Omental fat pad (tissue), 4 donors: ENCODE data around the gene DNAAF1. TPM values are rescaled to one million over a fixed set of nuclear protein-coding genes. Genes with fewer than 3 reads are reported as not detected.
A peak's percentile ranks its signal among the peaks of the same experiment; 100 is the strongest.

Experiments used
- ATAC-seq: fragments of 150-250 bp; one replicate; pipeline ENCODE4 v1.9.1; 2016; ENCODE audit warnings: mild to moderate bottlenecking, moderate library complexity; ENCODE audit not compliant: low FRiP score
- DNase-seq: peaks from one replicate; pipeline ENCODE4 v3.0.0-alpha.2; 2019; ENCODE audit warnings: low spot score
- total RNA-seq, 4 donors: library from RNA; depleted of rRNA; stranded (reverse); fragments of >200 nt; gene quantifications; one replicate each; pipeline ENCODE4 v1.1.0, GENCODE V29; 2016
- TF ChIP-seq, protein P1 (sequence below), 3 donors: fragments of 450-650 bp; IDR thresholded peaks; one replicate each; pipeline ENCODE4 v1.5.1; 2016 to 2017; ENCODE audit warnings: antibody characterized with exemption in 3 of 3, mild to moderate bottlenecking in 3 of 3, moderate library complexity in 2 of 3

DNAAF1 gene
- total RNA-seq, 4 donors from 2014 or later = 0.28 to 0.48 (median 0.32) TPM; not detected in 1

DNA sequence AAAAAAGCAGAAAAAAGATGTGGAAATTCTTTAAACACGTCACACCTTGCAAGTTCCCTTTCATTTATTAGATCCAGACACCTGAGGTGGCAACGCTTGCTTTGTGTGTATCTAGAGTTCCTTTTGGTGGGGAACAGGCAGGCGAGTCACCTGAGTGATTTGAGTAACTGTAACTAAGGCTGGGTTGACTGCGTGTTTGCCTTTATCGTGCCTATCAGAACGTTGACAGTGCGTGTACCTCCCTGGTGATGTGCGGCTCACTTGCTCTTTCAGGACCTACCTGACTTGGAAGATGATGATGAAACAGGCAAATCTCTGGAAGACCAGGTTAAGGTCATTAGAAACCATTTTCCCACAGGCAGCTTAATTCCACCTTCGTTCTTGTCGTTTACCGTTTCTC lies 29.3 kb downstream of the DNAAF1 start:
- ATAC-seq = no peak
- DNase-seq = no peak

DNA sequence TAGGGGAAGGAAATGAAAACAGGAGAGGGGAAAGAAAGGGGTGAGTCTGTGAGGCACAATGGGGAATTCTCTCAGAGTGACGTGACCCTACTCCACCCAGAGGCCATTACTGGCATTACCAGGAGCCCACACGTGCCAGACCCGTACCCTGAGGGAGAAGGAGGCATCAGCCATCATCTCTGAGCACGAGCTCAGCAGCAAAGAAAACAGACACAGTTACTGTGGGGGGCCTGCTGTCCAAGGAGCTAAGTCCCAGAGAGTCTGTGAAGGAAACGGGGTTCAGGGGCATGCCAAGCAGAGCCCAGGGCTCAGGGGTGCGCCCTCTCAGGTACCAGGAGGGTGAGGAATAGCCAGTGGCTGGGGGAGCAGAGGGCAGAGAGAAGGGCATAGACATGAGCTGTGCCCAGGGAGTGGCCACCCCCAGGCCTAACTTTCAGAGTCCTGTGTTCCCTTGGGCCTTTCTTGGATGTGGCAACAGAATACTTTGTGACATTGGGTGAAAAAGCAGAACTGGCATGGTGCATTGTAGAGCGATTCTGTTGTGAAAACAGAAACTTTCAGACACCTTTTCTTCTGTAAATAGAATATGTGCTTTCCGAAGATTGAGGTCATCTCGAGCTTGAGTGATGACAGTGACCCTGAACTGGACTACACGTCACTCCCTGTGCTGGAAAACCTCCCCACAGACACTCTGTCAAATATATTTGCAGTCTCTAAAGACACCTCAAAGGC lies 30.4 kb downstream of the DNAAF1 start:
- TF ChIP-seq, protein P1, sequence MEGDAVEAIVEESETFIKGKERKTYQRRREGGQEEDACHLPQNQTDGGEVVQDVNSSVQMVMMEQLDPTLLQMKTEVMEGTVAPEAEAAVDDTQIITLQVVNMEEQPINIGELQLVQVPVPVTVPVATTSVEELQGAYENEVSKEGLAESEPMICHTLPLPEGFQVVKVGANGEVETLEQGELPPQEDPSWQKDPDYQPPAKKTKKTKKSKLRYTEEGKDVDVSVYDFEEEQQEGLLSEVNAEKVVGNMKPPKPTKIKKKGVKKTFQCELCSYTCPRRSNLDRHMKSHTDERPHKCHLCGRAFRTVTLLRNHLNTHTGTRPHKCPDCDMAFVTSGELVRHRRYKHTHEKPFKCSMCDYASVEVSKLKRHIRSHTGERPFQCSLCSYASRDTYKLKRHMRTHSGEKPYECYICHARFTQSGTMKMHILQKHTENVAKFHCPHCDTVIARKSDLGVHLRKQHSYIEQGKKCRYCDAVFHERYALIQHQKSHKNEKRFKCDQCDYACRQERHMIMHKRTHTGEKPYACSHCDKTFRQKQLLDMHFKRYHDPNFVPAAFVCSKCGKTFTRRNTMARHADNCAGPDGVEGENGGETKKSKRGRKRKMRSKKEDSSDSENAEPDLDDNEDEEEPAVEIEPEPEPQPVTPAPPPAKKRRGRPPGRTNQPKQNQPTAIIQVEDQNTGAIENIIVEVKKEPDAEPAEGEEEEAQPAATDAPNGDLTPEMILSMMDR (IDR thresholded peaks at IDR 0.05) = peak in 2 of 3 donors; percentile 50 to 71
- ATAC-seq (no peak), DNase-seq (peak; percentile 44)

More for the DNA sequence above, 29.3 kb downstream of the DNAAF1 start:
- TF ChIP-seq, protein P1 (IDR thresholded peaks at IDR 0.05) = no peak

DNA sequence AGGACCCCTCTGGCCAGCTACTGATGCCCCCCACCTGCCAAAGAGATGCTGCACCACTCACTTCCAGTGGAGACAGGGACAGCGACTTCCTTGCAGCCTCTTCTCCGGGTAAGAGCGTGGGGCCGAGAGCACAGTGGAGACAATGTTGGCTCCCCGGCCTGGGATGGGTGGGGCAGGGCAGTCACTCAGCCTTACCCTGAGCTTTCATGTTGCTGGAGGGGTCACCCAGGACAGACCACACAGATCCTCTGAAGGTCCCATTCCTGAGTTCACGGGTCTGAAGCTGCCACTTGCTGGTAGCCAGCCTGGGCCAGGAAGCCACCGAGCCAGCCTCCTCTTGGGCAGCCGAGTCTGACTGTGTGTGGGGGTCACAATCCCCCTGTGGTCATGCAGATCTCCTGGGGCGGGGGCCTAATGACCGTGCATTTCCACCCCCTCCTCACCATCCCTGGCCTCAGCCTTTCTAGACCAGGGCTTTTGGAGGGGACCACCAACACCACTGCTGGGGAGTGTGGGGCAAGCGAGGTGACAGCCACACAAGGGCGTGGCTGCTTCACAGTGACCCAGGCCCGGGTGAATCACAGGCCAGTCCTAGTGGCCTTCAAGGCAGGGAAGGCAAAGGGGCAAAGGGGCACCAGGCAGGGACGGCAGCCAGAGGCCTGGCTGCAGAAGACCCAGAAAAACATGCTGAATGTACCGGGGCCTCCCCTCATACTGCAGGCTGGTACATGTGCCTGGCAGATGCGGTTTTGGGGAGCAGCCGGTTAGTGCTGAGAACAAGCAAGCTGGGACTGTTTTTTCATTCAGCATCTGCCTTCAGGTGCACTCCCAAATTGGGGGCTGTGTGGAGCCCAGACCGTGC lies 31.3 kb downstream of the DNAAF1 start:
- DNase-seq (no peak), ATAC-seq (no peak)
- TF ChIP-seq, protein P1 (IDR thresholded peaks at IDR 0.05) = no peak

DNA sequence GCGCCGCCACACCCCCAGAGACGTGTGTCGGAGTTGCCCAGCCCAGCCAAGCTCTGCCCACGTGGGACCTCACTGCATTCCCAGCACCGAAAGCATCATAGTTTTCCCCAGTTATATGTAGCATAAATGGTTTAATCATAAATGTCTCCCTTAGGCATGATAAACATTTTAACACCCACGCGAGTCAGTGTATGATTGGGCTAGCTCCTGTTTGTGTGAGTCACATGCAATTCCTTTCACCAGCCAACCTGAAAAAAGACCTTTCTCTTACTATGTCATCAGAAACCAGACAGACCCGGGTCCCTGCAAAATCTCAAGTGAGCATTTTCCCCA lies 32.6 kb downstream of the DNAAF1 start:
- TF ChIP-seq, protein P1 (IDR thresholded peaks at IDR 0.05) = no peak
- DNase-seq (no peak), ATAC-seq (peak; percentile 67)

DNA sequence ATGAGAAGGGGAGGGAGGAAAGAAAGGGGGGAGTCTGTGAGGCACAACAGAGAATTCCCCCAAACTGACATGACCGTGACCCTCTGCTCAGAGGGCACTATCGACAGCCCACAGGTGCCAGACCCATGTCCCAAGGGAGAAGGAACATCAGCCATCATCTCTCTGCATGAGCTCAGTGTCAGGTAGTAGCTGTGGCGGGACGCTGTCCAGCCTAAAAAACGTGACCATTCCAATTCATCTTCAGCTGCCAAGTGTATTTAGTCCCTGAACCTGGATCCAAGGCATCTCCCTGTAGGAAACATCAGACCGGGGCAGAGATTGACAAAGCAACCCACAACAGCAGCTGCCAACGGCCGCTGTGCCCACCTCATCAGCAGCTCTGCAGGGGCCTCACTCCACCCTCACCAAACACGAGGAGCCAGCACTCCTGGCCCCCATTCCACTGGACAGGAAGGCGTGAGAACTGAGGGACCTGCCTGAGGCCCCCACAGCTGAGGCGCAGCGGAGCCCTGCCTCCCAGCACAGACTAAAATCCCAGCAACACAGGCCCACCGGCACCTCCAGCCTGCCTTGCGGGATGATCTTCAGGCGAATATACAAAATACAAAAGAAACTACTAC lies 33.1 kb downstream of the DNAAF1 start:
- TF ChIP-seq, protein P1 (IDR thresholded peaks at IDR 0.05) = no peak
- DNase-seq = no peak
- ATAC-seq = no peak

DNA sequence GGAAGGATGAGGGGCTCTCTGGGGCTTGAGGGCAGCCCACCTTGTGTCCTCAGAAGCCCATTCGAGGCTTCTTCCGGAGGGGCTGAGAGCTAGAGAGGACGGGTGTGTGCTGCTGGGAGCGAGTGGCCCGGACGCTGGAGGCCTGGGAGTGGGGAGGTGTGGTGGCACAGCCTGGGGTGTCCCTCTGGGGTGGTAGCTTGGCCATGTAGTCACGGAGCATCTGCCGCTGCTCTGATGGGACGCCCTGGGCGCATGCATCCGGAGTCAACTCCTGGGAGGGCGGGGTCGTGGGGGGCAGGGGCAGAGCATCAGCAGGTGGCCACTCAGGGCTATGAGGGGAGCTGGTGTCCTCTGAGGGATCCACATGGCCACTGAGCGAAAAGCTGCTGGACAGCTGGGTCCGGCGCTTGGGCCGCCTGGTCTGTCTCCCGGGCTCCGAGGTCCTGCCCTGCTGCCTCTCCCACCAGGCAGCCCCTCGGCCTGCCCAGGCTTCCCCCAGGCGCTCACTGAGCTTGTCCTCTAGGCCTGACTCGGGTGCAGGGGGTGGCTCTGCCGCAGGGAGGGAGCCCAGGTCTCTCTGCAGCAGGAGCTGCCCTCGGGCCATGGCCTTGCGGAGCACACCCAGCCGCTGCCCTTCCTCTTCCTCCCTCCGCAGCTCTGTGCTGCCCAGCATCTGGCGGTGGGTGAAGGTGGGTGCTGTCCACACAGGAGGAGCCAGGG lies 33.9 kb downstream of the DNAAF1 start:
- TF ChIP-seq, protein P1 (IDR thresholded peaks at IDR 0.05) = no peak
- DNase-seq (no peak), ATAC-seq (no peak)
